ENCODE data around the gene COA4.

DNA sequence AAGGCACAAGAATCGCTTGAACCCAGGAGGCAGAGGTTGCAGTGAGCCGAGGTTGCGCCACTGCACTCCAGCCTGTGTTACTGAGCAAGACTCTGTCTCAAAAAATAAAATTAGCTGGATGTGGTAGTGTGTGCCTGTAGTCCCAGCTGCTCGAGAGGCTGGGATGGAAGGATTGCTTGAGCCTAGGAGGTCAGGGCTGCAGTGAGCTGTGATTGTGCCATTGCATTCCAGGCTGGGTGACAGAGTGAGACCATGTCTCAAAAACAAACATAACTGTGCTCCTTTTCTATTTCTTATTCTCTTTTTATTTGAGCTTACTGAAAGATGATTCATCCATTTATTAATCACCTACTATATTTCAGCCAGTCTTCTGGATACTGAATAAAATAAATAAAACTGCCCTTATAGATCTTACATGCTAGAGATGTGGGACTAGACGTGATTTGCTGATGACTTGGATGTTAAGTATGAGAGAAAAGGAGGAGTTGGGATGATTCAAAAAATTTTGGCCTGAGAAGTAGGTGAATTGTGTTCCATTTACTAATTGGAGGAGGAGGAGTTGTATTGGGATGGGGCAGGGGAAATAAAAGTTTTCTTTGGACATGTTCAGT is 18.2 kb upstream of the COA4 start:
- TF ChIP-seq, protein P1, sequence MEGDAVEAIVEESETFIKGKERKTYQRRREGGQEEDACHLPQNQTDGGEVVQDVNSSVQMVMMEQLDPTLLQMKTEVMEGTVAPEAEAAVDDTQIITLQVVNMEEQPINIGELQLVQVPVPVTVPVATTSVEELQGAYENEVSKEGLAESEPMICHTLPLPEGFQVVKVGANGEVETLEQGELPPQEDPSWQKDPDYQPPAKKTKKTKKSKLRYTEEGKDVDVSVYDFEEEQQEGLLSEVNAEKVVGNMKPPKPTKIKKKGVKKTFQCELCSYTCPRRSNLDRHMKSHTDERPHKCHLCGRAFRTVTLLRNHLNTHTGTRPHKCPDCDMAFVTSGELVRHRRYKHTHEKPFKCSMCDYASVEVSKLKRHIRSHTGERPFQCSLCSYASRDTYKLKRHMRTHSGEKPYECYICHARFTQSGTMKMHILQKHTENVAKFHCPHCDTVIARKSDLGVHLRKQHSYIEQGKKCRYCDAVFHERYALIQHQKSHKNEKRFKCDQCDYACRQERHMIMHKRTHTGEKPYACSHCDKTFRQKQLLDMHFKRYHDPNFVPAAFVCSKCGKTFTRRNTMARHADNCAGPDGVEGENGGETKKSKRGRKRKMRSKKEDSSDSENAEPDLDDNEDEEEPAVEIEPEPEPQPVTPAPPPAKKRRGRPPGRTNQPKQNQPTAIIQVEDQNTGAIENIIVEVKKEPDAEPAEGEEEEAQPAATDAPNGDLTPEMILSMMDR (IDR thresholded peaks at IDR 0.05) = no peak
- TF ChIP-seq, protein P2, sequence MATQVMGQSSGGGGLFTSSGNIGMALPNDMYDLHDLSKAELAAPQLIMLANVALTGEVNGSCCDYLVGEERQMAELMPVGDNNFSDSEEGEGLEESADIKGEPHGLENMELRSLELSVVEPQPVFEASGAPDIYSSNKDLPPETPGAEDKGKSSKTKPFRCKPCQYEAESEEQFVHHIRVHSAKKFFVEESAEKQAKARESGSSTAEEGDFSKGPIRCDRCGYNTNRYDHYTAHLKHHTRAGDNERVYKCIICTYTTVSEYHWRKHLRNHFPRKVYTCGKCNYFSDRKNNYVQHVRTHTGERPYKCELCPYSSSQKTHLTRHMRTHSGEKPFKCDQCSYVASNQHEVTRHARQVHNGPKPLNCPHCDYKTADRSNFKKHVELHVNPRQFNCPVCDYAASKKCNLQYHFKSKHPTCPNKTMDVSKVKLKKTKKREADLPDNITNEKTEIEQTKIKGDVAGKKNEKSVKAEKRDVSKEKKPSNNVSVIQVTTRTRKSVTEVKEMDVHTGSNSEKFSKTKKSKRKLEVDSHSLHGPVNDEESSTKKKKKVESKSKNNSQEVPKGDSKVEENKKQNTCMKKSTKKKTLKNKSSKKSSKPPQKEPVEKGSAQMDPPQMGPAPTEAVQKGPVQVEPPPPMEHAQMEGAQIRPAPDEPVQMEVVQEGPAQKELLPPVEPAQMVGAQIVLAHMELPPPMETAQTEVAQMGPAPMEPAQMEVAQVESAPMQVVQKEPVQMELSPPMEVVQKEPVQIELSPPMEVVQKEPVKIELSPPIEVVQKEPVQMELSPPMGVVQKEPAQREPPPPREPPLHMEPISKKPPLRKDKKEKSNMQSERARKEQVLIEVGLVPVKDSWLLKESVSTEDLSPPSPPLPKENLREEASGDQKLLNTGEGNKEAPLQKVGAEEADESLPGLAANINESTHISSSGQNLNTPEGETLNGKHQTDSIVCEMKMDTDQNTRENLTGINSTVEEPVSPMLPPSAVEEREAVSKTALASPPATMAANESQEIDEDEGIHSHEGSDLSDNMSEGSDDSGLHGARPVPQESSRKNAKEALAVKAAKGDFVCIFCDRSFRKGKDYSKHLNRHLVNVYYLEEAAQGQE (IDR thresholded peaks at IDR 0.05) = no peak
- TF ChIP-seq, protein P3, sequence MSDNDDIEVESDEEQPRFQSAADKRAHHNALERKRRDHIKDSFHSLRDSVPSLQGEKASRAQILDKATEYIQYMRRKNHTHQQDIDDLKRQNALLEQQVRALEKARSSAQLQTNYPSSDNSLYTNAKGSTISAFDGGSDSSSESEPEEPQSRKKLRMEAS (IDR thresholded peaks at IDR 0.05) = no peak
- TF ChIP-seq SMC3 (IDR thresholded peaks at IDR 0.05) = no peak
- TF ChIP-seq CHD2 (IDR thresholded peaks at IDR 0.05; ENCODE audit: low read length, partially characterized antibody) = no peak
- no peak for TF ChIP-seq RAD21 (conservative IDR thresholded peaks at IDR 0.05 in 1 of 2, IDR thresholded peaks at IDR 0.05 in 1 of 2)
- no peak for TF ChIP-seq NR3C1 (IDR thresholded peaks at IDR 0.05)
- no peak for TF ChIP-seq EP300 (IDR thresholded peaks at IDR 0.05)
- no peak for TF ChIP-seq RNF2 (IDR thresholded peaks at IDR 0.05; ENCODE audit: borderline replicate concordance, low read depth)
- TF ChIP-seq POLR2A (IDR thresholded peaks at IDR 0.05; ENCODE audit: low read length) = no peak
- TF ChIP-seq, protein P4, sequence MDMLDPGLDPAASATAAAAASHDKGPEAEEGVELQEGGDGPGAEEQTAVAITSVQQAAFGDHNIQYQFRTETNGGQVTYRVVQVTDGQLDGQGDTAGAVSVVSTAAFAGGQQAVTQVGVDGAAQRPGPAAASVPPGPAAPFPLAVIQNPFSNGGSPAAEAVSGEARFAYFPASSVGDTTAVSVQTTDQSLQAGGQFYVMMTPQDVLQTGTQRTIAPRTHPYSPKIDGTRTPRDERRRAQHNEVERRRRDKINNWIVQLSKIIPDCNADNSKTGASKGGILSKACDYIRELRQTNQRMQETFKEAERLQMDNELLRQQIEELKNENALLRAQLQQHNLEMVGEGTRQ (IDR thresholded peaks at IDR 0.05) = no peak
- TF ChIP-seq KDM5A (IDR thresholded peaks at IDR 0.05) = no peak
